ENCODE data around the gene KPNB1.

Gene KPNB1

GRCh38 chr17:47636273-47637030, 13.3 kb upstream of the KPNB1 start:
- DNase-seq (ENCODE audit: low read depth in 1 of 2, low spot score in 1 of 2): no peak

- no peak for DNase-seq (ENCODE audit: low read depth in 1 of 2, low spot score in 1 of 2)
These were observed 10.8 kb upstream of the KPNB1 start for GRCh38 chr17:47638903-47639302.

GRCh38 chr17:47640076-47640475, 9.6 kb upstream of the KPNB1 start:
- DNase-seq (ENCODE audit: low read depth in 1 of 2, low spot score in 1 of 2): no peak

- no peak for DNase-seq (ENCODE audit: low read depth in 1 of 2, low spot score in 1 of 2)
These were observed 8.5 kb upstream of the KPNB1 start for GRCh38 chr17:47641202-47641601.

GRCh38 chr17:47643116-47643515, 6.6 kb upstream of the KPNB1 start:
- no peak for DNase-seq (ENCODE audit: low read depth in 1 of 2, low spot score in 1 of 2)

GRCh38 chr17:47644324-47644723, 5.4 kb upstream of the KPNB1 start:
- DNase-seq (ENCODE audit: low read depth in 1 of 2, low spot score in 1 of 2): no peak

- DNase-seq (ENCODE audit: low read depth in 1 of 2, low spot score in 1 of 2): peak; percentile 21 to 37
These were observed 329 bp downstream of the KPNB1 start for GRCh38 chr17:47649972-47650524.

- DNase-seq (ENCODE audit: low read depth in 1 of 2, low spot score in 1 of 2): peak; percentile 74 to 93
These were observed 1.1 kb downstream of the KPNB1 start for GRCh38 chr17:47650525-47651522.

GRCh38 chr17:47651704-47652103, 2.0 kb downstream of the KPNB1 start:
- DNase-seq (ENCODE audit: low read depth in 1 of 2, low spot score in 1 of 2): no peak

GRCh38 chr17:47652570-47652969, 2.9 kb downstream of the KPNB1 start:
- no peak for DNase-seq (ENCODE audit: low read depth in 1 of 2, low spot score in 1 of 2)

- DNase-seq (ENCODE audit: low read depth in 1 of 2, low spot score in 1 of 2): no peak
These were observed 3.7 kb downstream of the KPNB1 start for GRCh38 chr17:47653442-47653841.

- no peak for DNase-seq (ENCODE audit: low read depth in 1 of 2, low spot score in 1 of 2)
These were observed 5.3 kb downstream of the KPNB1 start for GRCh38 chr17:47654991-47655390.

- DNase-seq (ENCODE audit: low read depth in 1 of 2, low spot score in 1 of 2): no peak
These were observed 10.4 kb downstream of the KPNB1 start for GRCh38 chr17:47660064-47660492.

- DNase-seq (ENCODE audit: low read depth in 1 of 2, low spot score in 1 of 2): peak; percentile 24 to 43
These were observed 14.3 kb downstream of the KPNB1 start for GRCh38 chr17:47663912-47664623.

GRCh38 chr17:47664624-47664941, 14.9 kb downstream of the KPNB1 start:
- DNase-seq (ENCODE audit: low read depth in 1 of 2, low spot score in 1 of 2): no peak

- no peak for DNase-seq (ENCODE audit: low read depth in 1 of 2, low spot score in 1 of 2)
These were observed 15.9 kb downstream of the KPNB1 start for GRCh38 chr17:47665655-47666054.

- DNase-seq (ENCODE audit: low read depth in 1 of 2, low spot score in 1 of 2): no peak
These were observed 19.4 kb downstream of the KPNB1 start for GRCh38 chr17:47669081-47669480.

- no peak for DNase-seq (ENCODE audit: low read depth in 1 of 2, low spot score in 1 of 2)
These were observed 20.3 kb downstream of the KPNB1 start for GRCh38 chr17:47670064-47670463.

GRCh38 chr17:47674499-47674898, 24.8 kb downstream of the KPNB1 start:
- no peak for DNase-seq (ENCODE audit: low read depth in 1 of 2, low spot score in 1 of 2)

GRCh38 chr17:47675380-47676198, 25.9 kb downstream of the KPNB1 start:
- DNase-seq (ENCODE audit: low read depth in 1 of 2, low spot score in 1 of 2): no peak

GRCh38 chr17:47676199-47676472, 26.4 kb downstream of the KPNB1 start:
- no peak for DNase-seq (ENCODE audit: low read depth in 1 of 2, low spot score in 1 of 2)

Data from activated T-helper 1 cell treated with anti-CD3 and anti-CD28 coated beads, Interleukin-2, amount 50 U/mL, for 16 hours (primary cell).